ENCODE data around the gene RAP2A. TPM values are rescaled to one million over a fixed set of nuclear protein-coding genes. Genes with fewer than 3 reads are reported as not detected.
A peak's percentile ranks its signal among the peaks of the same experiment; 100 is the strongest.

Gene RAP2A
- total and polyA plus RNA-seq, 2 donors: 14.6 to 19.6 TPM

DNA sequence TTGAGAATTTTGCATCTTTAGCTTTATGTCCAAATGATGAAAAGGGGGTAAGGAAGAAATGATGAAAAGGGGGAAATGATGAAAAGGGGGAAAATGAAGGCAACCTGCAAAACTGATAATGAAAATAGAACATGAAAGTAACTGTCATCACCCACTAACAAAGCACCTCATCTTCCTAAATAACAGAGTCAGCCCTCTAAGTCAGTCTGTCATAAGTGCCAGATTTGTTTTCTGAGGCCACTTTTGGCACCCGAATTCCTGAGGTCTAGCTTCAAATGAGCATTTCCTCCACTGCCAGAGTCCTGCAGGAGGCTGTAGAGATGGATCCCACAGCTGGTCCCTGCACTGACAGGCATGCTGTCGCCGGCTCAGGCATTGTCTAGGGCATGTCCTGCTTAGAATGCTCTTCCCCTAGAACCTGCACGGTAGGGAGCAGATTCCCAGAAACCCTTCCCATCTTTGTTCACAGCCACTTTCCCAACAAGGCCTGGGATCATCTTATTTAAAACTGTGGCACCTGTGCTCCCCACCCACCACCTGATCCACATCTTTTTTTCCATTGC, 25.3 kb downstream of the RAP2A start:
- 98% methylated on average over 4 of the region's 4 CpGs for WGBS
- H3K27me3 ChIP-seq (ENCODE audit: control insufficient read depth in 2 of 2, insufficient read depth in 1 of 2, low read length in 1 of 2): no peaks in the 10 kb centered on the region
- peaks cover 0 to 2% of the 10 kb centered on the region in 2 donors for H3K9me3 ChIP-seq (ENCODE audit: control insufficient read depth in 2 of 2, insufficient read depth in 1 of 2, low read length in 1 of 2)
- peaks cover 4 to 6% of the 10 kb centered on the region in 2 donors for H3K36me3 ChIP-seq (ENCODE audit: control insufficient read depth in 2 of 2, insufficient read depth in 2 of 2, low read length in 1 of 2)
- H3K4me3 ChIP-seq (ENCODE audit: low read length in 2 of 2): no peak overlapping the region
- peaks cover 7 to 18% of the 10 kb centered on the region in 2 donors for H3K4me1 ChIP-seq (ENCODE audit: control insufficient read depth in 2 of 2, insufficient read depth in 2 of 2, low read length in 2 of 2)
- no peak overlapping the region for H3K27ac ChIP-seq (ENCODE audit: low read depth in 1 of 2, low read length in 1 of 2)
- DNase-seq (ENCODE audit: low read depth in 6 of 9, low spot score in 9 of 9): no peak

DNA sequence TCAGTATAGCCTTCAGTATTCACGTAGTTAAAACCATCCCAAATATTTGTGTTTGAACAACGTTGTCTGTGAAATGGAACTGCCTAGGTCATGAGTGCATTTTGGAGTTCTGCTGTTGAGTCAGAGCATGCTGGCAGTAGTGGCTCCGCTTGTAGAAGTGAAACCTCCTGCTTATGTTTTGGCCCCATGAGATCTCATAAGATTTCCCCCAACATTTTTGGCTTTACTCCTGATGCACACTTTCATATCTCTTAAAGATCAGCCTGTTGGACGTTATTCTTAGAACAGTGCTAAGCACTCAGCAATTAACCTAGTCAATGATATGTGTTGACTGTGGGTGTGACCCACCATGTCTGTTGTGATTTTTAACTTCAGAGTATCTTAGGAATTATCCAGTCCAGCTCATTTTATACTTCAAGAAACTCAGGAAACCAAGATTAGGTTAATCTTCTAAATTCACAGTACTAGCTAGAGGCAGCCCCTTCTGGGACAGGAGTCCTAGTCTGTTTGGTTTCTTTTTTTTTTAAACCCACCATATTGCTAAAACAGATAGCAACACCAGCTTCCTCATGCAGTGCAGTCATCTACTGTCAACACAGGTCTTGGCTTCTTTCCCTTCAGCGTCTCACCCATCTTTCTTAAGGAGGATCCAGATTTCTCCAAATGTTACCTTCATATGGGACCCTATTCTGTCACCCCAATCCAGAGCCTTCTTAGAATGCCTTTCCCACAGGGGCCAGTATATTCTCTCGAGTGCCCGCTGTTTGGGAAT, 26.2 kb downstream of the RAP2A start:
- peaks cover 7 to 18% of the 10 kb centered on the region in 2 donors for H3K4me1 ChIP-seq (ENCODE audit: control insufficient read depth in 2 of 2, insufficient read depth in 2 of 2, low read length in 2 of 2)
- peaks cover 8 to 10% of the 10 kb centered on the region in 2 donors for H3K36me3 ChIP-seq (ENCODE audit: control insufficient read depth in 2 of 2, insufficient read depth in 2 of 2, low read length in 1 of 2)
- H3K27ac ChIP-seq (ENCODE audit: low read depth in 1 of 2, low read length in 1 of 2): peak overlapping the region in 1 of 2 donors; percentile 44
- WGBS: 94% methylated on average over 7 of the region's 7 CpGs
- no peak overlapping the region for H3K4me3 ChIP-seq (ENCODE audit: low read length in 2 of 2)
- peak in 3 of 9 donors; percentile 8 to 21 (median 18) for DNase-seq (ENCODE audit: low read depth in 6 of 9, low spot score in 9 of 9)
- peaks cover 0 to 2% of the 10 kb centered on the region in 2 donors for H3K9me3 ChIP-seq (ENCODE audit: control insufficient read depth in 2 of 2, insufficient read depth in 1 of 2, low read length in 1 of 2)
- no peaks in the 10 kb centered on the region for H3K27me3 ChIP-seq (ENCODE audit: control insufficient read depth in 2 of 2, insufficient read depth in 1 of 2, low read length in 1 of 2)

DNA sequence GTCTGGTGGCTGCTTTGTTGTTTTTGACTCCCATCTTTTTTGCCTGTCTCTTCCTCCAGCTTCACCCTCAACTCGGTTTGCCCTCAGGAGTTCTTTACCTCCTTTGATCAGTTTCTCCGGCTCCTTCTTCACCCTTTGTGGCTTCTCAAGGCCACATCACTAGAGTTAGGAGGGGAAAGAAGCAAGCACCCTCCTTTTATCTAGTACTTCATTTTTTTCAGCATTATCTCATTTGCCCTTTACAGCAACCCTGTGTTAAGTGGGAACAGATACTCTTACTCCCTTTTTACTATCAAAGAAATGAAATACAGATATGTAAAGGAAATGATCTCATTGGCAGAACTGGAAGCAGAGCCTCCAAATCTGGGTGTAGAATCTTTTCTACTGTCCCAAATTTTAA, 26.9 kb downstream of the RAP2A start:
- Histone ChIP-seq H3K4me3 (ENCODE audit: low read length in 2 of 2) (no peak overlapping the region), H3K27ac (ENCODE audit: low read depth in 1 of 2, low read length in 1 of 2) (peak overlapping the region; percentile 10 to 44), H3K4me1 (ENCODE audit: control insufficient read depth in 2 of 2, insufficient read depth in 2 of 2, low read length in 2 of 2) (peaks cover 7 to 16% of the 10 kb centered on the region in 2 donors), H3K27me3 (ENCODE audit: control insufficient read depth in 2 of 2, insufficient read depth in 1 of 2, low read length in 1 of 2) (no peaks in the 10 kb centered on the region), H3K36me3 (ENCODE audit: control insufficient read depth in 2 of 2, insufficient read depth in 2 of 2, low read length in 1 of 2) (peaks cover 8 to 11% of the 10 kb centered on the region in 2 donors), H3K9me3 (ENCODE audit: control insufficient read depth in 2 of 2, insufficient read depth in 1 of 2, low read length in 1 of 2) (peaks cover 0 to 2% of the 10 kb centered on the region in 2 donors)
- WGBS: 3% methylated on average over 2 of the region's 2 CpGs
- DNase-seq (ENCODE audit: low read depth in 6 of 9, low spot score in 9 of 9): peak in 6 of 9 donors; percentile 29 to 76 (median 47)

DNA sequence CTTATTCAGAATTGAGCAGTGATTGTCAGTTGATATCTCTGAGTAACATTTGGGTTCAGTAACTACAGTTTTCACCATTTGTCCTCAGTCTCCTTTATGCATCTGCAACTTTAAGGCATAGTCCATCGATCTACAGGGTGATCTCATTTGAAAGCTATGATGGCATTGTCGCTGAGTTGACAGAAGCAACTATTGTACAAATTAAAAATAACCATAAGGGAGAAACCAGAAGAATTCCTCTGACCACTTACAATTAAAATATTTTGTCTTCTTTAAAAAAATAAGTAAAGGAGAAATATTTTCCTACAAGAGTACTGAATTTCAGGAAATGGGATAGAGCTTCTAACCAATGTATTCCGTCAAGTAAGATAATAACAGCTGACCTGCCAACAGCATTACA, 30.6 kb downstream of the RAP2A start:
- Histone ChIP-seq H3K4me1 (ENCODE audit: control insufficient read depth in 2 of 2, insufficient read depth in 2 of 2, low read length in 2 of 2) (peaks cover 7 to 12% of the 10 kb centered on the region in 2 donors), H3K27ac (ENCODE audit: low read depth in 1 of 2, low read length in 1 of 2) (no peak overlapping the region), H3K9me3 (ENCODE audit: control insufficient read depth in 2 of 2, insufficient read depth in 1 of 2, low read length in 1 of 2) (peaks cover 0 to 2% of the 10 kb centered on the region in 2 donors), H3K36me3 (ENCODE audit: control insufficient read depth in 2 of 2, insufficient read depth in 2 of 2, low read length in 1 of 2) (peaks cover 8 to 11% of the 10 kb centered on the region in 2 donors), H3K27me3 (ENCODE audit: control insufficient read depth in 2 of 2, insufficient read depth in 1 of 2, low read length in 1 of 2) (no peaks in the 10 kb centered on the region), H3K4me3 (ENCODE audit: low read length in 2 of 2) (no peak overlapping the region)
- no peak for DNase-seq (ENCODE audit: low read depth in 6 of 9, low spot score in 9 of 9)
- WGBS: 94% methylated on average over 3 of the region's 3 CpGs

DNA sequence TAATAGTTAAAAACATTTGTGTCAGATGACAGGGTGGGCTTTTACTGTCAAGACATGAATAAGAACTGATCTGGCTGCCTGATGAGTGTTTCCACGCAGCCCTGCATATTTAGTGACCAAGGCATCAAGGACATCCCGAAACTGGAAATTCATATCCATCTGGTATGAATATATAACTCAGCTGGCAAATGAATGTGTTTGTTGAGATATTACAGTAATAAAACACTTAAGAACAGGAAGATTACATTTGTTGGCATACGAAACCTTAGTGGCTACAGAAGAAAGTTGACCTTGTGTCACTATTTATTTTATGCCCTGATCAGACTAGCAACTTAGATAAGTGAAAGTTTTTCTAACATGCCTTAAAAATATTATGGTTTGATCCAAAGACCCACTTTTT, 32.8 kb downstream of the RAP2A start:
- no peaks in the 10 kb centered on the region for H3K4me1 ChIP-seq (ENCODE audit: control insufficient read depth in 2 of 2, insufficient read depth in 2 of 2, low read length in 2 of 2)
- 97% methylated on average over 3 of the region's 3 CpGs for WGBS
- H3K36me3 ChIP-seq (ENCODE audit: control insufficient read depth in 2 of 2, insufficient read depth in 2 of 2, low read length in 1 of 2): peaks cover 8 to 11% of the 10 kb centered on the region in 2 donors
- DNase-seq (ENCODE audit: low read depth in 6 of 9, low spot score in 9 of 9): no peak
- H3K4me3 ChIP-seq (ENCODE audit: low read length in 2 of 2): no peak overlapping the region
- no peaks in the 10 kb centered on the region for H3K9me3 ChIP-seq (ENCODE audit: control insufficient read depth in 2 of 2, insufficient read depth in 1 of 2, low read length in 1 of 2)
- no peaks in the 10 kb centered on the region for H3K27me3 ChIP-seq (ENCODE audit: control insufficient read depth in 2 of 2, insufficient read depth in 1 of 2, low read length in 1 of 2)
- no peak overlapping the region for H3K27ac ChIP-seq (ENCODE audit: low read depth in 1 of 2, low read length in 1 of 2)

DNA sequence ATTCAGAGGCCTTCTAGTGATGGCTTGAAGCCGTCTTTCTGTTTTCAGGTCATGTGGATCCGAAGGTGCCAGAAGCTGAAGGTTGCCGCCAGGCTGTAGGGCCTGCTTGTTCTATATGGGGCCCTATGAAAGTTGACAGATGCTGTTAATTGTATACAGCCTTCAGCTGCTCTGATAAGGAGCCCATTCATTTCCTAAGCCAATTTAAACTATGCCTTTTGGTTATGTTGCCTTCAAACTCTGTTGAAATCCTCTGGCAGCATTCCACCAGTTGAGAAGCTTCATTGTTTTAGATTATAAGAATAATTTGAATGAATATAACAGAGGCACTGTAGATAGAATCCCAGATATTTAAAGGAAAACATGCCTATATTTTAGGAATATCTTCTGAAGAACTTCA, 34.4 kb downstream of the RAP2A start:
- 95% methylated on average over 3 of the region's 3 CpGs for WGBS

DNA sequence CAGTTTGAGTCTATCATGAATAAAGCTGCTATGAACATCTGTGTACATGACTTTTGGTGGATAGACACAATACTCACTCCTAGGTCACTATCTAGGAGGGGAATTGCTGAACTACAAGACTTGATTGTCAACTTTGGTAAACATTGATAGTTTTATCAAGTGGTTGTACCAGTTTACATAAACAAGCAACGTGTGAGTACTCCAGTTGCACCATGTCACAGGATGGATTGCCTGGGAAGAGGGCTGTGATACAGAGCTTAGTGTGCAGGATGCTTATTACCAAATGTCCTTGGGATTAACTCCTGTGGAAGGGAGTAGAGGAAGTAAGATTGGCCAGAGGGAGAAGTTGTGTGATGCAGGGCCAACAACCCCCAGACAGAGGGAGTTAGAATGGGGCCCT, 37.7 kb downstream of the RAP2A start:
- H3K4me3 ChIP-seq (ENCODE audit: low read length in 2 of 2): no peak overlapping the region
- no peaks in the 10 kb centered on the region for H3K9me3 ChIP-seq (ENCODE audit: control insufficient read depth in 2 of 2, insufficient read depth in 1 of 2, low read length in 1 of 2)
- no peaks in the 10 kb centered on the region for H3K4me1 ChIP-seq (ENCODE audit: control insufficient read depth in 2 of 2, insufficient read depth in 2 of 2, low read length in 2 of 2)
- H3K36me3 ChIP-seq (ENCODE audit: control insufficient read depth in 2 of 2, insufficient read depth in 2 of 2, low read length in 1 of 2): no peaks in the 10 kb centered on the region
- 81% methylated on average over 1 of the region's 1 CpG for WGBS
- no peak for DNase-seq (ENCODE audit: low read depth in 6 of 9, low spot score in 9 of 9)
- no peaks in the 10 kb centered on the region for H3K27me3 ChIP-seq (ENCODE audit: control insufficient read depth in 2 of 2, insufficient read depth in 1 of 2, low read length in 1 of 2)
- no peak overlapping the region for H3K27ac ChIP-seq (ENCODE audit: low read depth in 1 of 2, low read length in 1 of 2)

More for the DNA sequence above, 34.4 kb downstream of the RAP2A start:
- H3K27me3 ChIP-seq (ENCODE audit: control insufficient read depth in 2 of 2, insufficient read depth in 1 of 2, low read length in 1 of 2): no peaks in the 10 kb centered on the region
- no peaks in the 10 kb centered on the region for H3K9me3 ChIP-seq (ENCODE audit: control insufficient read depth in 2 of 2, insufficient read depth in 1 of 2, low read length in 1 of 2)
- DNase-seq (ENCODE audit: low read depth in 6 of 9, low spot score in 9 of 9): no peak
- H3K36me3 ChIP-seq (ENCODE audit: control insufficient read depth in 2 of 2, insufficient read depth in 2 of 2, low read length in 1 of 2): peaks cover 8 to 11% of the 10 kb centered on the region in 2 donors
- H3K4me3 ChIP-seq (ENCODE audit: low read length in 2 of 2): no peak overlapping the region
- no peak overlapping the region for H3K27ac ChIP-seq (ENCODE audit: low read depth in 1 of 2, low read length in 1 of 2)
- no peaks in the 10 kb centered on the region for H3K4me1 ChIP-seq (ENCODE audit: control insufficient read depth in 2 of 2, insufficient read depth in 2 of 2, low read length in 2 of 2)

DNA sequence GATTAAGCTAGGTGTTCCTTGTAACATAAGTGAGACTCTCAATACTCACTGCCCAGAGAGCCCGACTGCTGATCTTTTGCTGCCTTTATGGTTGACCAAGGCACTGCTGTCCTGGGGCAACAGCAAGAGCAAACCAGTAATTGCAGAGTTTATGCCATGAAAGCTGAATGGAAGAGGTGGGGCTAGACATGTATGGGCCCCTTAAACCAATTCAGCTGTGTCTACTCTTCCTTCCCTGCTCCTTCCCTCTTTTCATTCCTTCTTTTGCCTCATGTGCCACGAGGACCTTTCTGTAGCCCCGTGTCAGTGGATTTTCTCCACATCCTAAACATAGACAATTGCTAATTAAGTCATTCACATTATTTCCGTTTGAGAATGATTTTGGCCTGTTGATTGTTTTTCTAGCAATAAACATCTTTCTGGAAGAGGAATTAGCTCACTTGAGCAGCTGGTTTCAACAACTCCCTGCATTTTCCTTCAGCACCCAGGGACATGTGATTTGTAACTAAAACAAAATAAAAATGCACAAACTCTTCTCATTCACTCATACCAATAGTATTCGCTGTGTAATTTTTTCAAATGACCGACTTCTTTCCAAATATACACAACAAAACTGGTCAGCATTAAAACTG, 40.5 kb downstream of the RAP2A start:
- WGBS: 92% methylated on average over 6 of the region's 6 CpGs
- DNase-seq (ENCODE audit: low read depth in 6 of 9, low spot score in 9 of 9): no peak
- Histone ChIP-seq H3K36me3 (ENCODE audit: control insufficient read depth in 2 of 2, insufficient read depth in 2 of 2, low read length in 1 of 2) (no peaks in the 10 kb centered on the region), H3K9me3 (ENCODE audit: control insufficient read depth in 2 of 2, insufficient read depth in 1 of 2, low read length in 1 of 2) (no peaks in the 10 kb centered on the region), H3K4me1 (ENCODE audit: control insufficient read depth in 2 of 2, insufficient read depth in 2 of 2, low read length in 2 of 2) (no peaks in the 10 kb centered on the region), H3K4me3 (ENCODE audit: low read length in 2 of 2) (no peak overlapping the region), H3K27ac (ENCODE audit: low read depth in 1 of 2, low read length in 1 of 2) (no peak overlapping the region), H3K27me3 (ENCODE audit: control insufficient read depth in 2 of 2, insufficient read depth in 1 of 2, low read length in 1 of 2) (no peaks in the 10 kb centered on the region)

DNA sequence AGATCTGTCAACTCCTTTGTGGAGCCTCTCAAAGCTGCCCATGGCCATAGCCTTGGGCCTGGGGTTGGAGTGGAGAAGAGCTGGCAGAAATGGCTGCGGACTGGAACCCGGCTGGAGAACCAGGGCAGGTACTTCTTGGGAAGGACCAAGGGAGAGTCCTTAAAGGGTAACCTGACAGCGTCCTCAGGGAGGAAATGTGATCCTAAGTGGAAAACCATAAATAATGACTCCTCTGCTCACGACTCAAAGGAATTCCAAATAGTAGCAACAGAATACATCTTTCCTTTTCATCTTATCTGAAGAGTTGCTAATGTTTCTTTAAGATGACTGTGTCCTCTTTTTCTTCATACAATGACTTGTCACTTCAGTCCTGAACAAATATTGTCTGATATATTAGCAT, 41.0 kb downstream of the RAP2A start:
- Histone ChIP-seq H3K27ac (ENCODE audit: low read depth in 1 of 2, low read length in 1 of 2) (no peak overlapping the region), H3K4me3 (ENCODE audit: low read length in 2 of 2) (no peak overlapping the region), H3K27me3 (ENCODE audit: control insufficient read depth in 2 of 2, insufficient read depth in 1 of 2, low read length in 1 of 2) (no peaks in the 10 kb centered on the region), H3K4me1 (ENCODE audit: control insufficient read depth in 2 of 2, insufficient read depth in 2 of 2, low read length in 2 of 2) (no peaks in the 10 kb centered on the region), H3K36me3 (ENCODE audit: control insufficient read depth in 2 of 2, insufficient read depth in 2 of 2, low read length in 1 of 2) (no peaks in the 10 kb centered on the region), H3K9me3 (ENCODE audit: control insufficient read depth in 2 of 2, insufficient read depth in 1 of 2, low read length in 1 of 2) (no peaks in the 10 kb centered on the region)
- 86% methylated on average over 4 of the region's 4 CpGs for WGBS
- no peak for DNase-seq (ENCODE audit: low read depth in 6 of 9, low spot score in 9 of 9)
